Right lobe of liver (tissue), 6 donors: Measurements from ENCODE around the gene LIN54. TPM values are rescaled to one million over a fixed set of nuclear protein-coding genes. Genes with fewer than 3 reads are reported as not detected.
A peak's percentile ranks its signal among the peaks of the same experiment; 100 is the strongest.

Experiments
- ATAC-seq, 4 donors: fragments of 200-7000 bp; cut with Tn5 transposase; one replicate each; pipeline ENCODE4 v1.9.1; 2020; ENCODE audit warnings: mild to moderate bottlenecking in 4 of 4, moderate library complexity in 4 of 4
- DNase-seq, 3 donors: peaks; one replicate each; pipeline ENCODE4 v3.0.0-alpha.2; 2020
- H3K27ac ChIP-seq, 3 donors: fragments of 200-600 bp; one replicate each; pipeline ENCODE4 v1.8.0; 2022
- H3K27me3 ChIP-seq, 2 donors: fragments of 200-600 bp; one replicate each; pipeline ENCODE4 v1.8.0; 2022
- H3K36me3 ChIP-seq, 4 donors: fragments of 200-600 bp; sonication (generic) in 1 of 4; one replicate each; pipeline versions ENCODE4 v1.5.1 to v1.8.0; 2017 to 2022; ENCODE audit warnings: control low read depth in 1 of 4
- H3K4me1 ChIP-seq, 4 donors: fragments of 200-600 bp; sonication (generic) in 1 of 4; one replicate each; pipeline versions ENCODE4 v1.5.1 to v1.8.0; 2017 to 2022; ENCODE audit warnings: control low read depth in 1 of 4
- H3K4me3 ChIP-seq, 3 donors: fragments of 200-600 bp; one replicate each; pipeline ENCODE4 v1.8.0; 2022
- H3K9me3 ChIP-seq, 4 donors: fragments of 200-600 bp; sonication (generic) in 1 of 4; one replicate each; pipeline versions ENCODE4 v1.5.1 to v1.8.0; 2017 to 2022; ENCODE audit warnings: control low read depth in 1 of 4
- CTCF ChIP-seq, 4 donors: fragments of 200-600 bp in 3 of 4; fragments of 450-650 bp in 1 of 4; IDR thresholded peaks; one replicate each; pipeline versions ENCODE4 v1.5.1 to v1.8.0; 2016 to 2022; ENCODE audit warnings: antibody characterized with exemption in 4 of 4, mild to moderate bottlenecking in 2 of 4
- POLR2A ChIP-seq: fragments of 450-650 bp; IDR thresholded peaks from one replicate; pipeline ENCODE4 v1.6.1; 2017; ENCODE audit warnings: antibody characterized with exemption, mild to moderate bottlenecking
- WGBS: methylation state at CpG from one replicate; pipeline ENCODE4 v1.1.6; 2018; ENCODE audit warnings: low coverage, low lambda C conversion rate; ENCODE audit not compliant: insufficient coverage; ENCODE audit errors: missing lambda C conversion rate; 5-methylcytosine and 5-hydroxymethylcytosine counted together
- intact Hi-C, 2 donors: fragments of 100-400 bp; cut with DNase I; formaldehyde crosslinking; loops; one replicate each; pipeline versions ENCODE4 v1.11.2 to v1.14.1; 2022
- small RNA-seq, 2 experiments: library from RNA; depleted of rRNA; stranded (forward); fragments of <200 nt; gene quantifications; one replicate each; pipeline ENCODE3, GENCODE V24; 2016
- total RNA-seq, 6 experiments: library from RNA; depleted of rRNA in 2 of 6; stranded (reverse); fragments of >200 nt in 2 of 6; fragmentation: NEBNext Ultra II Directional in 3 of 6; extraction: Animal tissue kit (Norgen Biotek cat#: 25700) in 3 of 6; gene quantifications; one replicate each; pipeline versions ENCODE4 v1.1.0 to v1.2.4, GENCODE V29; 2016 to 2023
- donor health status: DM: no; HTN: yes; CAD: no.
- donor health status: DM: no; HTN: no; CAD: no.
- donor health status: DM: no; HTN: no; CAD: no.
- donor health status: DM: no; HTN: yes; CAD: no.
- donor health status: DM: no; HTN: yes; CAD: no.

Gene LIN54
- total RNA-seq, 6 experiments from 2014 or later: 5.4 to 8.1 (median 6.0) TPM

- DNase-seq: no peak
- Histone ChIP-seq H3K4me3 (peak overlapping the region; percentile 67 to 83 (median 83)), H3K9me3 (no peaks in the 10 kb centered on the region), H3K36me3 (peaks cover 0 to 5% (median 0%) of the 10 kb centered on the region in 4 donors), H3K4me1 (peaks cover 0 to 59% (median 20%) of the 10 kb centered on the region in 4 donors), H3K27ac (peak overlapping the region in 2 of 3 donors; percentile 97), H3K27me3 (no peaks in the 10 kb centered on the region)
- no peak for ATAC-seq
- WGBS: 19% methylated on average over 6 of the region's 6 CpGs
- no peak for TF ChIP-seq CTCF (IDR thresholded peaks at IDR 0.05)
- TF ChIP-seq POLR2A: no peak
- intact Hi-C loops: no loop called here
These were observed 121.3 kb downstream of the LIN54 start for GRCh38 chr4:82889287-82889686.

DNA sequence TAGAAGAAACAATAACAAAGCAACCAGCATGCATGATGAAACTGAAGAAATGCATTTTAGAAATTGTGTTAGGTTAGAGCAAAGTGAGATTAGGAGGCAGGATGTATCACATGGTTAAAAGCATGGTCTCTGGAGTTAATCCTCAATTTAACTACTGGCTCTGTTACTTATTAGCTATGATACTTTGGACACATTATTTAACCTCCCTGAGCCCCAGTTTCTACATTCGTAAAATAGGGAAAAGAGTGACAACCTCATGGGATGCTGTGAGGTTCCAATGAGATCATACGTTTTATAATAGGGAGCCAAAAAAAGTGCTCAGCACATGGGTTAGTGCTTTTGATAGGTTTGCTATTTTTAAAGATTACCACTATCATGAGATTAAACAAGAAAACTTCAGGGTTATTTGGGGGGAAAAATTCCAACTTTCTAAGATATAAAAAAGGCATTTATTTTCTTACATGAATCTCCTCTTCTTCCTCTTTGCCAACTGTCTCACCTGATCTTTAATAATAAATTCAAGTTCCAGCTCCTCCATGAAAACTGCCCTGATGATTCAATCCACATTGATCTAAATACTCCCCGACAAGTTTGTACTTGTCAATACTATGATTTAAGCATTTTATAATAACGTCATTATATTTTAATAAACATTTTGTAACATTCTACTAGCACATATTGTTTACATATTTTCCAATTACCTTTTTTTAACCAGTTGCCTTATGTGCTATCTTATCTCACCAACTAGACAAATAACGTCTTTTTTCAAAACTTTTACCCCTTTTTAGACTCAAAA is 124.3 kb downstream of the LIN54 start:
- Histone ChIP-seq H3K27ac (peak overlapping the region; percentile 18 to 38 (median 33)), H3K9me3 (no peaks in the 10 kb centered on the region), H3K36me3 (no peaks in the 10 kb centered on the region), H3K27me3 (no peaks in the 10 kb centered on the region), H3K4me3 (no peak overlapping the region), H3K4me1 (peaks cover 0 to 51% (median 15%) of the 10 kb centered on the region in 4 donors)
- DNase-seq (no peak), ATAC-seq (peak; percentile 12 to 39 (median 29))
- 25% methylated on average over 5 of the region's 5 CpGs for WGBS
- intact Hi-C loops: no loop called here
- no peak for TF ChIP-seq CTCF (IDR thresholded peaks at IDR 0.05)
- no peak for TF ChIP-seq POLR2A

- Histone ChIP-seq H3K4me3 (no peak overlapping the region), H3K27me3 (no peaks in the 10 kb centered on the region), H3K36me3 (peaks cover 0 to 5% (median 2%) of the 10 kb centered on the region in 4 donors), H3K4me1 (peaks cover 0 to 51% (median 15%) of the 10 kb centered on the region in 4 donors), H3K27ac (peak overlapping the region in 2 of 3 donors; percentile 18 to 33), H3K9me3 (no peaks in the 10 kb centered on the region)
- ATAC-seq (peak; percentile 44 to 54 (median 48)), DNase-seq (no peak)
- intact Hi-C loops: no loop called here
- TF ChIP-seq POLR2A: no peak
- no peak for TF ChIP-seq CTCF (IDR thresholded peaks at IDR 0.05)
These were observed 125.2 kb downstream of the LIN54 start for GRCh38 chr4:82885410-82885809.

Small RNA genes within 50 kb of the gene (small RNA-seq; reads per million reads assigned to genes)
- gene RF00019 (0 reads per million in 2 experiments), gene RNU6-615P (0 reads per million in 2 experiments)

Other genes with a start within 250 kb of the LIN54 start
- gene SCD5, start 212.0 kb downstream of the LIN54 start, total RNA-seq: 1 to 10 TPM in 3 of 6 experiments, under 1 TPM in 3; 0.62 to 1.4 (median 0.96) TPM
- gene SEC31A, start 119.7 kb downstream of the LIN54 start, total RNA-seq: 100 to 1,000 TPM; 117 to 161 (median 128) TPM
- 1 to 10 TPM in 5 of 6 experiments, under 1 TPM in 1; 0.92 to 3.8 (median 3.0) TPM for gene THAP9, start 110.1 kb downstream of the LIN54 start, total RNA-seq
- 10 to 100 TPM; 11.1 to 18.9 (median 14.7) TPM for gene COPS4, start 24.4 kb upstream of the LIN54 start, total RNA-seq
- 10 to 100 TPM in 4 of 6 experiments, 1 to 10 TPM in 2; 6.0 to 18.9 (median 11.8) TPM for gene PLAC8, start 103.9 kb upstream of the LIN54 start, total RNA-seq